GM23338 (cell line): ENCODE results near the gene LMLN. TPM values are rescaled to one million over a fixed set of nuclear protein-coding genes. Genes with fewer than 3 reads are reported as not detected.

Experiments used
- ATAC-seq: fragments of 200-7000 bp; cut with Tn5 transposase; 3 replicates; pipeline ENCODE4 v1.9.1; 2020
- DNase-seq: peaks from one replicate; pipeline ENCODE4 v3.0.0-alpha.2; 2015; ENCODE audit warnings: low spot score
- H2AFZ ChIP-seq: fragments of 200-600 bp; sonication (generic); 2 replicates; pipeline ENCODE4 v1.8.0; 2016; ENCODE audit warnings: antibody characterized with exemption, mild to moderate bottlenecking, moderate library complexity
- H3F3A ChIP-seq: fragments of 200-600 bp; sonication (generic); replicated peaks from 2 replicates; pipeline ENCODE4 v1.8.0; 2017; ENCODE audit warnings: antibody characterized with exemption, mixed run types, low read depth
- H3K27ac ChIP-seq: fragments of 200-600 bp; sonication (generic); 2 replicates; pipeline ENCODE4 v1.6.1; 2016; ENCODE audit warnings: low read depth
- H3K27me3 ChIP-seq: fragments of 200-600 bp; sonication (generic); 2 replicates; pipeline ENCODE4 v1.8.0; 2016; ENCODE audit warnings: mild to moderate bottlenecking, mixed run types, moderate library complexity; ENCODE audit not compliant: insufficient read depth
- H3K36me3 ChIP-seq: fragments of 200-600 bp; sonication (generic); 2 replicates; pipeline ENCODE4 v1.8.0; 2016; ENCODE audit warnings: mild to moderate bottlenecking; ENCODE audit not compliant: insufficient read depth
- H3K4me1 ChIP-seq: fragments of 200-600 bp; sonication (generic); 2 replicates; pipeline ENCODE4 v1.8.0; 2016; ENCODE audit warnings: mild to moderate bottlenecking, moderate library complexity; ENCODE audit not compliant: insufficient read depth
- H3K4me2 ChIP-seq: fragments of 200-600 bp; sonication (generic); 2 replicates; pipeline ENCODE4 v1.7.1; 2017; ENCODE audit warnings: mixed run types
- H3K4me3 ChIP-seq: fragments of 200-600 bp; sonication (generic); 2 replicates; pipeline ENCODE4 v1.6.1; 2016; ENCODE audit warnings: mixed run types
- H3K79me2 ChIP-seq: fragments of 200-600 bp; sonication (generic); replicated peaks from 2 replicates; pipeline ENCODE4 v1.8.0; 2017; ENCODE audit warnings: mild to moderate bottlenecking; ENCODE audit not compliant: insufficient read depth
- H3K9me2 ChIP-seq: fragments of 200-600 bp; sonication (generic); 2 replicates; pipeline ENCODE4 v1.8.0; 2017; ENCODE audit not compliant: insufficient read depth
- H4K20me1 ChIP-seq: fragments of 200-600 bp; sonication (generic); replicated peaks from 2 replicates; pipeline ENCODE4 v1.8.0; 2017; ENCODE audit warnings: mild to moderate bottlenecking; ENCODE audit not compliant: insufficient read depth
- H3K27ac Mint-ChIP-seq: 2 replicates; pipeline ENCODE4 v1.8.0; 2020; ENCODE audit warnings: inconsistent platforms, mild to moderate bottlenecking, moderate library complexity, mixed read lengths
- H3K27me3 Mint-ChIP-seq: 3 replicates; pipeline ENCODE4 v1.8.0; 2022; ENCODE audit warnings: low read depth, mild to moderate bottlenecking, moderate library complexity, mixed read lengths, inconsistent platforms; ENCODE audit not compliant: insufficient read depth, poor library complexity
- H3K36me3 Mint-ChIP-seq: 3 replicates; pipeline ENCODE4 v1.8.0; 2021; ENCODE audit warnings: low read depth, mild to moderate bottlenecking, inconsistent platforms, moderate library complexity, mixed read lengths
- H3K4me1 Mint-ChIP-seq: 3 replicates; pipeline ENCODE4 v1.8.0; 2020; ENCODE audit warnings: mild to moderate bottlenecking, inconsistent platforms, mixed read lengths
- H3K4me3 Mint-ChIP-seq: 3 replicates; pipeline ENCODE4 v1.8.0; 2021; ENCODE audit warnings: moderate library complexity, mild to moderate bottlenecking, inconsistent platforms, mixed read lengths
- H3K9me3 Mint-ChIP-seq: 3 replicates; pipeline ENCODE4 v1.8.0; 2020; ENCODE audit warnings: moderate library complexity, mild to moderate bottlenecking, inconsistent platforms, mixed read lengths
- REST ChIP-seq: IDR thresholded peaks from one replicate; pipeline ENCODE4 v1.6.1; 2018; ENCODE audit warnings: antibody characterized with exemption; ENCODE audit not compliant: unreplicated experiment
- STAT1 ChIP-seq: IDR thresholded peaks from one replicate; pipeline ENCODE4 v1.6.1; 2016; ENCODE audit warnings: antibody characterized with exemption; ENCODE audit not compliant: unreplicated experiment
- ZNF462 ChIP-seq: fragments of 250-450 bp; sonication (Bioruptor Pico); IDR thresholded peaks from 2 replicates; pipeline ENCODE4 v1.5.0; 2020; ENCODE audit warnings: mild to moderate bottlenecking, moderate library complexity
- polyA plus RNA-seq: library from polyadenylated mRNA; unstranded; fragments of >200 nt; fragmentation: Nextera tagmentation; extraction: Ambion mirVana; gene quantifications from 2 replicates; pipeline ENCODE4 v1.2.1, GENCODE V29; 2016
- total RNA-seq: library from RNA; depleted of rRNA; stranded (reverse); fragments of >200 nt; shearing (Covaris generic); gene quantifications from 2 replicates; pipeline ENCODE4 v1.2.3, GENCODE V29; 2014

LMLN gene
- total and polyA plus RNA-seq, 2 experiments from 2014 or later = 2.3 to 4.3 TPM

GRCh38 chr3:197952440-197952839 is 7.6 kb upstream of the LMLN start:
- no peaks in the 10 kb centered on the region for H3K9me3 Mint-ChIP-seq
- H4K20me1 ChIP-seq = peaks cover 31% of the 10 kb centered on the region
- H3K4me3 Mint-ChIP-seq = peak overlapping the region; percentile 98; the same call in 2 of the 3 replicates
- peak overlapping the region; percentile 96 for H3K27ac ChIP-seq
- DNase-seq (no peak), ATAC-seq (no peak)
- H3F3A ChIP-seq = peaks cover 56% of the 10 kb centered on the region
- H3K27ac Mint-ChIP-seq = peak overlapping the region; percentile 93; the same call in 1 of the 2 replicates
- H3K4me1 Mint-ChIP-seq = peaks cover 23% of the 10 kb centered on the region
- TF ChIP-seq STAT1 = no peak
- H3K4me3 ChIP-seq = peak overlapping the region; percentile 91
- no peaks in the 10 kb centered on the region for H3K27me3 ChIP-seq
- peak overlapping the region; percentile 82 for H3K4me2 ChIP-seq
- H3K79me2 ChIP-seq = peaks cover 37% of the 10 kb centered on the region
- peaks cover 53% of the 10 kb centered on the region for H3K36me3 ChIP-seq
- H2AFZ ChIP-seq = no peak overlapping the region
- H3K4me1 ChIP-seq = peaks cover 15% of the 10 kb centered on the region
- H3K27me3 Mint-ChIP-seq = peaks cover 25% of the 10 kb centered on the region
- H3K9me2 ChIP-seq = no peaks in the 10 kb centered on the region
- peaks cover 73% of the 10 kb centered on the region for H3K36me3 Mint-ChIP-seq

- peak overlapping the region; percentile 55 for H3K4me3 Mint-ChIP-seq
- peaks cover 73% of the 10 kb centered on the region for H3K36me3 Mint-ChIP-seq
- DNase-seq = no peak
- Histone ChIP-seq H3K79me2 (peaks cover 37% of the 10 kb centered on the region), H3K27ac (peak overlapping the region; percentile 96), H3K4me2 (0 out of 2 replicates have a peak overlapping the region, but pooled peaks have one; percentile 20), H3K36me3 (peaks cover 53% of the 10 kb centered on the region), H3F3A (peaks cover 65% of the 10 kb centered on the region), H3K27me3 (no peaks in the 10 kb centered on the region), H4K20me1 (peaks cover 31% of the 10 kb centered on the region), H3K9me2 (no peaks in the 10 kb centered on the region), H3K4me3 (peak overlapping the region; percentile 91; the same call in 1 of the 2 replicates), H3K4me1 (peaks cover 15% of the 10 kb centered on the region), H2AFZ (no peak overlapping the region)
- ATAC-seq = no peak
- H3K4me1 Mint-ChIP-seq = peaks cover 25% of the 10 kb centered on the region
- peaks cover 26% of the 10 kb centered on the region for H3K27me3 Mint-ChIP-seq
- TF ChIP-seq STAT1 = no peak
- no peak for TF ChIP-seq ZNF462 (CRISPR knock-in tag)
- TF ChIP-seq REST = no peak
- H3K27ac Mint-ChIP-seq = peak overlapping the region; percentile 93
- H3K9me3 Mint-ChIP-seq = no peaks in the 10 kb centered on the region
Observed at GRCh38 chr3:197953325-197953724, 6.7 kb upstream of the LMLN start.
